Measurements from ENCODE around the gene ZNRF1.

DNA sequence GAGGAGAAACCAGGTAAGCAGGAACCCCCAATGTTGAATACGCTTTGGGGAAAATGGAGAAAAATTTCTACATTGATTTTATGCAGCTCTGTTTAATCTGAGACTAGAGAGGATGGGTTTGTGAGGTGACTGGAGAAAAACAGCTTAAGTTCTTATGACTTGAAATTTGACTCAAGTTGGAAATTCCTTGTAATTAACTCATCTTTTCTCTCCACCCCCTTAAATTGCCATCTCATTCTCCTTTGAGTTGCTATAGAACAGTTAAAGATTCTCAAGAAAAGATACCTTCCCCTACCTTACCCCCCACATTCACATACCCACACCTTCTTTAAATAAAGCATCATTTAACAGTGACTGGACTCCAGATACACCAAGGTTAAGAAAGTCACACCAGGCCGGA, 24.2 kb downstream of the ZNRF1 start:
- TF ChIP-seq, protein P1, sequence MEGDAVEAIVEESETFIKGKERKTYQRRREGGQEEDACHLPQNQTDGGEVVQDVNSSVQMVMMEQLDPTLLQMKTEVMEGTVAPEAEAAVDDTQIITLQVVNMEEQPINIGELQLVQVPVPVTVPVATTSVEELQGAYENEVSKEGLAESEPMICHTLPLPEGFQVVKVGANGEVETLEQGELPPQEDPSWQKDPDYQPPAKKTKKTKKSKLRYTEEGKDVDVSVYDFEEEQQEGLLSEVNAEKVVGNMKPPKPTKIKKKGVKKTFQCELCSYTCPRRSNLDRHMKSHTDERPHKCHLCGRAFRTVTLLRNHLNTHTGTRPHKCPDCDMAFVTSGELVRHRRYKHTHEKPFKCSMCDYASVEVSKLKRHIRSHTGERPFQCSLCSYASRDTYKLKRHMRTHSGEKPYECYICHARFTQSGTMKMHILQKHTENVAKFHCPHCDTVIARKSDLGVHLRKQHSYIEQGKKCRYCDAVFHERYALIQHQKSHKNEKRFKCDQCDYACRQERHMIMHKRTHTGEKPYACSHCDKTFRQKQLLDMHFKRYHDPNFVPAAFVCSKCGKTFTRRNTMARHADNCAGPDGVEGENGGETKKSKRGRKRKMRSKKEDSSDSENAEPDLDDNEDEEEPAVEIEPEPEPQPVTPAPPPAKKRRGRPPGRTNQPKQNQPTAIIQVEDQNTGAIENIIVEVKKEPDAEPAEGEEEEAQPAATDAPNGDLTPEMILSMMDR (IDR thresholded peaks at IDR 0.05), result no peak
- no peak for TF ChIP-seq POLR2A (IDR thresholded peaks at IDR 0.05)
- TF ChIP-seq POLR2AphosphoS5 (IDR thresholded peaks at IDR 0.05), result no peak
- TF ChIP-seq EP300 (IDR thresholded peaks at IDR 0.05), result no peak
